IPS DF 4.7 (cell line): ENCODE data around the gene ITGB4.
"Not testable (repeated sequence)": the region's sequence is repeated elsewhere in the genome, so short reads cannot be mapped to it uniquely, and the experiment has no call there.

ENCODE experiments used
- DNase-seq: peaks from one replicate; pipeline ENCODE4 v3.0.0-alpha.2; 2013; ENCODE audit warnings: low spot score; ENCODE audit errors: extremely low read depth

The ITGB4 gene

DNA sequence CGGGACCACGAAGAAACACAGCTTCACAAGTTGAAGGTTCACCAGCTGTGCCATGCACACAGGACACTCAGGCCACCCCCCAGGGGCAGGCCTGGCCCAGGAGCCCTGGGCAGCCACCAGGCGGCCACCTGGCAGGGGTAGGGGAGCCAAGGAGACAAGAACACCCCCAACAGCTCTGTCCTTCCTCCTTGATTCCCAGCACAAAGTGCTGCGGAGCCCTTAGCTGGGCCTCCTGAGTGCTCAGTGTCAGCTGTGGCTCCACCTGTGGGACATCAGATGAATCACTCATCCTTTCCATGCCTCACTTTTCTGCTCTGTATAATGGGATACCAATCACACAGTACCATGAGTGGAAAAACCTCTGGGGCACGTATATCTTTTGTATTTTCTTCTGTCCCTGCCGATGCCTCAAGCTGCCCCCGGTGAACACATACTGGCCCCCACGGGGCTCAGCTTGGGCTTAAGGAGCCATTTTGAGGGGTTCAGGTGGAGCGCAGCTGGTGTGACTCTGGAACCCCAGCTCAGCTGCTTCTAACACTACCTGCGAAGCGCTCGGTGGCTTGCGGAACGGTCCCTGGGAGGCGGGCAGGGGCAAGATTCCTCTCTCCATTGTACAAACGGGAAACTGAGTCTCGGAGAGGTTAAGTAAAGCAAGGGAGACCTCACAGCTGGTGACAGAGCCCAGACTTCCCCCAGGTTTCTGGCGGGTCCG is 31.7 kb downstream of the ITGB4 start:
- no peak for DNase-seq

DNA sequence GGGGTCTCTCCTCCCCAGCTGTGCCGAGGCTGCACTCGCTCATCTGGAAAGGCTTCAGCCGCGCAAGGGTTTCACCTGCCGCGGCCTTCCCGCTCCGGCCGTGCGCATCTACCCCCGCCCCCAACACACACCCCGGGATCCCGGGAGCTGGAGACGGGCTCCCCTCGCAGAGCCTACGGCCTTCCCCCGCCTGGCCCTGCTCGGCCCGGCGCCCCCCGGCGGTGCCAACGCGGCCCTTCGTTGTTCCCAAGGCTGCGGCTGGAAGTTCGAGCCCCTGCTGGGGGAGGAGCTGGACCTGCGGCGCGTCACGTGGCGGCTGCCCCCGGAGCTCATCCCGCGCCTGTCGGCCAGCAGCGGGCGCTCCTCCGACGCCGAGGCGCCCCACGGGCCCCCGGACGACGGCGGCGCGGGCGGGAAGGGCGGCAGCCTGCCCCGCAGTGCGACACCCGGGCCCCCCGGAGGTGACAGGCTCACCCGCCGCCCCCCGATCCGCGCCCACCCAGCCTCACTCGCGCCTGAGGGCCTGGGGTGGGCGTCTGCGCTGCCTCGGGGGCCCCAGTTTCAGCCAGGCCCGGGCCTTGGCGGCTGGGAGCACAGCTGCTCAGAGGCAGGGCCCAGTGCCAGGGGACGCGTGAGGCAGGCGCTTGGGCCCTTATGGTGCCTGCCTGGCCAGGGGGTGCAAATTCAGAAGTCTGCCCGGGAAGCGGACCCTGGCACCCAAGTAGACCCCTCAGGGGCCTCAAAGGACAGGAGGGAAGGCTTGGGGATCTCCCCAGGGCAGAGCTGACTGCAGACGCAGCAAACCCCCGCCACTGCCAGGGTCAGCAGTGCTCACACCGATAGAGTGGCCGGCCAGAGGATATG is 32.5 kb downstream of the ITGB4 start:
- DNase-seq: no peak

DNA sequence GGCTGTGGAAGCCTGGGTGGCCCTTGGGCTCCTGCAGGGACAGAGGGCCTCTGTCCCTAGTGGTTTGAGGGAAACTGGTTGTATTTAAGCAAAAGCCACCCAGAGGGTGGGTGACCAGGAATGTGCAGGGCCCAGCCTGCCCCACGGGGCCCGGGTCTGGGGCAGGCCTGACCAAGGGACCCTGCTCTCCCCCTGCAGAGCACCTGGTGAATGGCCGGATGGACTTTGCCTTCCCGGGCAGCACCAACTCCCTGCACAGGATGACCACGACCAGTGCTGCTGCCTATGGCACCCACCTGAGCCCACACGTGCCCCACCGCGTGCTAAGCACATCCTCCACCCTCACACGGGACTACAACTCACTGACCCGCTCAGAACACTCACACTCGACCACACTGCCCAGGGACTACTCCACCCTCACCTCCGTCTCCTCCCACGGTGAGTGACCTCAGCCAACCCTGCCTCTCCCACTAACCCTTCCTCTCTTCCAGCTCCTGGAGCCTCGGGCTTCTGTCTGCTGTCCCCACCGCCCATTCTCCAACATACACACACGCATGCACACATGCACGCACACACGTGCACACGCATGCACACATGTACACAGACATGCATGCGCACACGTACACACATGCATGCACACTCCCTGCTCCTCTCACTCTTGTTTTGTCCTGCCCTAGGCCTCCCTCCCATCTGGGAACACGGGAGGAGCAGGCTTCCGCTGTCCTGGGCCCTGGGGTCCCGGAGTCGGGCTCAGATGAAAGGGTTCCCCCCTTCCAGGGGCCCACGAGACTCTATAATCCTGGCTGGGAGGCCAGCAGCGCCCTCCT is 33.3 kb downstream of the ITGB4 start:
- DNase-seq: no peak

DNA sequence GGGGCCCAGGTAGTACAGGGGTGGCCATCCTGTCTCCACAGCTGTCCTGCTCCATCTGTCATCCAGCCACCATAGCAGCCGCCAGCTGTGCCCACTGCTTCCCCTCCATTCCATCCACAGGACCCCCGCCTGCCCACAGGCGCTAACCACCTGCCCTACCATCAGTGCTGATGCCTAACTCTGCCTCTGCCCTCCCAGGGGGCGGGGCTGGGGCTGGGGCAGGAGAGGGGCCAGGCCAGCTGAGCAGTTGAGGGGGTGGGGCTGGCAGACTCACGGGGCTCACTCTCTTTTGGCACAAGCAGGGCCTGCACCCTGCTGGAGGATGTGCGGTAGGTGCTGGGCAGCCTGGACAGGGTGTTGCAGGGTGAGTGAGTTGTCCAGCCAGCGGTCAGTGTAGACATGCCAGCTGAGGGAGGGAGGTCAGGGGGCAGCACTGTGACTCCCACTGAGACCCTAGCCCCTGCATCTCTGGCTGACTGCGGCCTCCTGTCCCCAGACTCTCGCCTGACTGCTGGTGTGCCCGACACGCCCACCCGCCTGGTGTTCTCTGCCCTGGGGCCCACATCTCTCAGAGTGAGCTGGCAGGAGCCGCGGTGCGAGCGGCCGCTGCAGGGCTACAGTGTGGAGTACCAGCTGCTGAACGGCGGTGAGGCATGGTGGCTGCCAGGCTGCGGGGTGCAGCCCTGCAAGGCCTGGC is 34.1 kb downstream of the ITGB4 start:
- DNase-seq: no peak

DNA sequence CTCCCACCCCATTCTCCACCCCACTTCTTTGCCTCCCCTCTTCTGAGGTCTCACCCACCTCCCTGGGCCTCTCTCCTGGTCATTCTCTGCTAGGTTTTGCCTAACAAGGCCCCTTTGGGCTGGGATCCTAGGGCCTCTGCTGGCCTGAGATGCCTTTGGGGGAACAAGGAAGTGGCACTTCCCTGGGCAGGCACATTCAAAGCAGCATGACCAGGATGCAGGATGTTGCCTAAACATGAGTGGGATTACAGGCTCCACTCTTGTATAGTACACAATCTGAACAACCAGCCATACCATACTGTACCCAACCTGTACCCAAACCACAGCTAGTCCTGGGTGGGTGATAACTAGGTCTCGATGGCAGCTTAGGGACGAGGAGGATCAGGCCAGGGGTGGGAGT is 34.7 kb downstream of the ITGB4 start:
- no peak for DNase-seq

DNA sequence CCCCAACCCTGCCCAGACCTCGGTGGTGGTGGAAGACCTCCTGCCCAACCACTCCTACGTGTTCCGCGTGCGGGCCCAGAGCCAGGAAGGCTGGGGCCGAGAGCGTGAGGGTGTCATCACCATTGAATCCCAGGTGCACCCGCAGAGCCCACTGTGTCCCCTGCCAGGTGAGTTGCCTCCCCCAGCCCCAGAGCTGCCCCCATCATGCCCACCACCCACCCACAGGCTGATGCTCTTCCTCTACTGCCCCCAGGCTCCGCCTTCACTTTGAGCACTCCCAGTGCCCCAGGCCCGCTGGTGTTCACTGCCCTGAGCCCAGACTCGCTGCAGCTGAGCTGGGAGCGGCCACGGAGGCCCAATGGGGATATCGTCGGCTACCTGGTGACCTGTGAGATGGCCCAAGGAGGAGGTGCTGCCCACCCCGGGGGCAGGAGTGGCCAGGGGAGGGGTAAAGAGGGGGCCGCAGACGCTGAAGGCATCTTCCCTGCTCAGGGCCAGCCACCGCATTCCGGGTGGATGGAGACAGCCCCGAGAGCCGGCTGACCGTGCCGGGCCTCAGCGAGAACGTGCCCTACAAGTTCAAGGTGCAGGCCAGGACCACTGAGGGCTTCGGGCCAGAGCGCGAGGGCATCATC is 35.3 kb downstream of the ITGB4 start:
- DNase-seq: no peak

DNA sequence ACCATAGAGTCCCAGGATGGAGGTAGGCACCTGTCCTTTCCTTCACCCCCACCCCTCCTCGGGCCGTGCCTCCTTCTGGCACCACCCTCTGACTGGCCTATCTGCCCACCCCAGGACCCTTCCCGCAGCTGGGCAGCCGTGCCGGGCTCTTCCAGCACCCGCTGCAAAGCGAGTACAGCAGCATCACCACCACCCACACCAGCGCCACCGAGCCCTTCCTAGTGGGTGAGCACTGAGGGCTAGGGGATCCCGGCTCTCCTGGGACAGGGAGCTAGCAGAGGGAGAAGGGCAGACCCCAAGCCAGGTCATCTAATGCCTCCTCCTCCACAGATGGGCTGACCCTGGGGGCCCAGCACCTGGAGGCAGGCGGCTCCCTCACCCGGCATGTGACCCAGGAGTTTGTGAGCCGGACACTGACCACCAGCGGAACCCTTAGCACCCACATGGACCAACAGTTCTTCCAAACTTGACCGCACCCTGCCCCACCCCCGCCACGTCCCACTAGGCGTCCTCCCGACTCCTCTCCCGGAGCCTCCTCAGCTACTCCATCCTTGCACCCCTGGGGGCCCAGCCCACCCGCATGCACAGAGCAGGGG is 35.9 kb downstream of the ITGB4 start:
- DNase-seq: no peak

DNA sequence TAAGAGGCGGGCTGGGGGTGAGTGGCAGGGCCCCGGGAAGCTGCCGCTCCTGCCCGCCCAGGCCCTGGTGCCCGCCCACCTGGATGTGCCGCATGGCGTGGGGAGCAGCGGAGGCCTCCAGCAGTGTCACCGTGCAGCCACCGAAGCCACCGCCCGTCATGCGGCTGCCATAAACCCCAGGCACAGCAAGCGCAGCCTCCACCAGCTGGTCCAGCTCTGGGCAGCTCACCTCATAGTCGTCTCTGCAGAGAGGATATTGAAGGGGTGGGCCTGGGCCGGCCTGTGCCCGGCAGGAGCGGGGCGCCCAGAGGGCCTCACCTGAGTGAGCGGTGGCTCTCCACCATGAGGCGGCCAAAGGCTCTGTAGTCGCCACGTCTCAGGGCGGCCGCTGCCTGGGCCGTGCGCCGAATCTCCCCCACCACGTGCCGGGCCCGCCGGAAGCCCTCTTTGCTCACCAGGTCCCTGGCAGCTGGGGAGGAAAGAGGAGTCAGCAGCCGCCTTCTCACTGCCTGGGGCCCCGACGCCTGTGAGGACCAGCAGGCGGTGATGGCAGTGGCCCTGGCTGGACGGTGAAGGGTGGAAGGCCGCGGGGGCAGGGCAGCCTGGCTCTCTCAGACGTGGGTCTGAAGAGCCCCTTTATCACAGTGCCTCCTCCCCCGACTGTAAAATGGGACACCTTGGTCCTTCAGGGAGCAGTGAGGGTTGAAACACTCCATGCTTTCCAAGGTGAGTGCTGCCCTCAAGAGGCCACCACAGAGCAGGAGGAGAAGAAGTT is 37.1 kb downstream of the ITGB4 start:
- DNase-seq: no peak

DNA sequence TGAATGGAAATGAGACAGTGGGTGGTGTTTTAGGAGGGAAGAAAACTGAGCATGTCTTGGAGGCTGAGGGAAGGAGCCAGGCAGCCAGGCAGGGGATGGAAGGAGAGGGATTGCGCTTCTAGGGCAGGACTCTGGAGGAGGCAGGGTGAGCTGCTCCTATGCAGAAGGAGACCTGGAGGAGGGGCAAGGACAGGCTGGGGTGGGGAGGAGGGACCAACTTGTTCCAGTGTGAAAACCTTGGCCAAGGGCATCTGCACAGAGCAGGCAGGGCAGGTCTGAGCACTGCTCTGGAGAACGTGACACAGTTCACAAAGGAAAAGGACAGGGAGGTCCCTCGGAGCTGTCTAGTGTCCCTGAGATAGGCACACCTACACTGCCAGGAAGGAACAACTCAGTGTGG is 38.2 kb downstream of the ITGB4 start:
- DNase-seq: no peak

DNA sequence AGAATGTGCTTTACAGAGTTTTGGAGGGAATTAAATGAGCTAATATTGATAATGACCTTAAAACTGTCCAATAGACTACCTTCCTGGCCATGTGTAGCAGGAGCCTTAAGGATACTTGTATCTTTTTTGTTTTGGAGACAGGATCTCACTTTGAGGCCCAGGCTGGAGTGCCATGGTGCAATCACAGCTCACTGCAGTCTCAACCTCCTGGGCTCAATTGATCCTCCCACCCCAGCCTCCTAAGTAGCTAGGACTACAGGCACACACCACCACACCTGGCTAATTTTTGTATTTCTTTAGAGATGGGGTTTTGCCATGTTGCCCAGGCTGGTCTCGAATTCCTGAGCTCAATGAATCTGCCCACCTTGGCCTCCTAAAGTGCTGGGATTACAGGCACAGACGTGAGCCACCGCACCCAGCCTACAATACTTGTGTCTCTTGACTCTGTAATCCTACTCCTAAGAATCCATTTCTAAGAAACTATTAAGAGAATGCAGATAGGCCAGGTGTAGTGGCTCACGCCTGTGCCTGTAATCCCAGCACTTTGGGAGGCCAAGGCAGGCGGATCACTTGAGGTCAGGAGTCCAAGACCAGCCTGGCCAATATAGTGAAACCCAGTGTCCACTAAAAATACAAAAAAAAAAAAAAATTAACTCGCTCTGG is 38.9 kb downstream of the ITGB4 start:
- not testable (repeated sequence) for DNase-seq

DNA sequence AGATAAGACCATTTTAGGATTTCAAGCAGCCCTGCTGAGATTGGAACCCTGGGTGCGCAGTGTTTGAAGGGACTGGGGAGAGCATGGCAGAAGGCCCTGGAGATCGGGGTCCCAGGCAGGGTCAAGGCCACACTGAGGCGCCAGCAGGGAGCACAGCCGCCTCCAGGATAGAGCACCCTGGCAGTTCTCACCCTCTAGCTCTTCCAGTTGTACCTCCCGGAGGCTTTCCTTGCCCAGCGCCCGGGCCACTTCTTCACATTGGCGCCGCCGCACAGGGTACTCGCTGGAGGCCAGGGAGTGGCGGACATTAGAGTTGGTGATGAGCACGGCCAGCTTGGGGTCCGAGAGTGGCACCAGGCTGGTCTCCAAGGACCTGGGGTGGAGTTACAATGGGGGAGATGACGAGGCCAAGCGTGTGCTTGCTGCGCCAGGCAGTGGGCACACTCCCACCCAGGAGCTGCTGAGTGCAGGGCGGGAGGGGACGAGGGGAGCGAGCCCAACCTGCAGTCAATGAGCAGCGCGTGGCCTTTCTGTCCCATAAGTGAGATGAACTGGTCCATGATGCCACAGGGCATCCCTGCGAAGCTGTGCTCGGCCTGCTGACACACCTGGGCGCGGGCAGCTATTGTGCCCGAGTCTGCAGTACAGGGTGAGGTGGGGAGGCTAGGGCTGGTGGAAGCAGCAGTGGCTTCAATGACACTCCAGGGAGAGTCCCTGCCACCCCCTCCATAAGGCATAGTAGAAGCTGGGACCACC is 41.4 kb downstream of the ITGB4 start:
- no peak for DNase-seq

DNA sequence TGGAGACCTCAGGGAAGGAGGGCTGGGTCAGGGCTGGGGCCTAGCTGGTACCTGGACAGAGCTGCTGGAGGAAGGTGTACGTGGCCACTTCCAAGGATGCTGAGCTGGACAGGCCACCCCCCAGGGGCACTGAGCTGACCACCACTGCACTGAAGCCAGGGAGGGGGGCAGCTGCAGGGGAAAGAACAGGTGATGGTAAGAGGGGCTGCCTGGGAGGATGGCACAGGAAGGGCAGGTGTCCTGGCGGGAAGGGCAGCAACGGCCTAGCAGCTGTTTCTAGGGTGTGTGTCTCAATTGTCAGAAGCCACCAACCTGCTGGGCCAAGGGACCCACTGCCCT is 42.0 kb downstream of the ITGB4 start:
- no peak for DNase-seq

DNA sequence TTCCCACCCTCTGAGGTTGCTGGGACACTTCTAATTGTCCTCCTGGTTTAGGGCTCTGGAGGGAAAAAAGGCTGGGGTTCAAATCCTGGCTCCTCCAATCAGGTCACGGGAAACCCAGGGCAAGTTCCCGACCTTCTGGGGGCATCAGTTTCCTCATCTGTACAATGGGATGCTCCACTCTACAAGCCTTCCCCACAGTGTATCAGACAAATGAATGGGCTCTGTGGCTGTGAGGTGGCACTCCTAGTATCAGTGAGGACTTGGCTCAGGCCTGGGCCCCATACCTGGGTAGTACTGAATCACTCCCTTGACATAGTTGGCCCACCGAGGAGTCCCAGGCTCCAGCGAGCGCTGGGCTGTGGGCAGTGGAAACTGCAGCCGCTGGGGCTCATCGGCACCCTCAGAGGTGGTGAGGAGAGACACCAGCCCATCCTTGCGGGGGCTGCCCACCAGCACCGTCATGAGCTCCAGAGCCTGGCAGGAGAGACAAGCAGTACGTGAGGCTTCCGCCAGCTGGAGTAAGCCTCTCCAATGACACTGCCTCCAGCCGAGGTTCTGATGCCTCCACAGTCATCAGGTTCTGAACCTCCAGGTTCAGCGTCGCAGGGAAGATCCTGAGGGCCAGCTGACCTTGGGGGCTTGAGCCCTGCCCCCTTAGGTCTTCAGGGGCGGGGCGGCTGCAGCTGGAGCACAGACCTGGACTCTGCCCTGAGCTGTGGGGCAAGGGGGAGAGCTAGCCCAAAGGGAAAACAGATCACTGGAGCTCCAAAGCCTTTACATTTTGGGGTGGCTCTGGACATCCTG is 42.6 kb downstream of the ITGB4 start:
- DNase-seq: no peak

DNA sequence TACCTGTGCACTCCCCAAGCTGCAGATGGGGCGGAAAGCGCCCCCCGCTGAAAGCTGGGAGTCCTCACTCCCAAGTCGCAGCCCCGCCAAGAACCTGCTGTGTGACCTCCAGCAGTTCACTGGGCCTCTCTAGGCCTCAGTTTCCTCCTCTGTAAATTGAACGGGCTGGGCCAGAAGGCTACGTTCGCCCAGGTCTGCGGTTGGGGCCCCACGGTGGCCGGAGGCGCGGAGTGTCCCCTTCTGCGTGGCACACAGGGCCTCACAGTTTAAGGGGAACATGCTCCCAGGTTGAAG is 43.1 kb downstream of the ITGB4 start:
- DNase-seq: no peak

DNA sequence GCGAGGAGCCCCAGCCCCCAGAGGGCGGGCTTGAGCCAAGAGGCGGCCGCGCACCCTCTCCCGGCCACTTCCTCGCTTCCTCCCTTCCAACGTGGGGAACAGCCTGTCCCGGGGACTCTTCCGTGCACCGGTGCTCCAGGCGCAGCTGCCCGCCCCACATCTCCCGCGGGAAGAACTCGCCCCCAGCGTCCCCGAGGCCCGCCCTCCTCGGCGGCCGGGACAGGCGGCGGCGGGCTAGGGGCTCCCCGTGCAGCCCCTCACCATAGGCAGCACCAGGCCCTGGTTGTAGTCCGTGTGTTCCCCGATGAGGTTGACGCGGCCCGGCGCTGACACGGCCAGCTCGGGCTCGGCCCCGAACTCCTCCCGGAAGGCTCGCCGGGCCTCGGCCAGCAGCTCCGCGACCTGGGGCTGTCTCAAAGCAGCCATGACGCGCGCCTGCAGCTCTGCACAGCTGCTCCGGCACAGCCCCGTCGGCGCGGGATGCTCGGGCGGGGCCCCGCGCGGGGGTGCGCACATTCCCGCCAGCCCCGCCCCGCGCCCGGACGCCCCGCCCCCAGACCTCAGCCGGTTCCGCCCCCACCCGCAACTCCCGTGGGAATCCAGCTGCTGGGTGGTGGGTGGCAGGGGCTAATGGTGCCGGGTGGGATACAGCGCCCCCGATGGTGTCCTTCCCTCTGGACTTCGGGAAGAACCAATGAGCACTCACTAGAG is 43.6 kb downstream of the ITGB4 start, which contains the start of gene GALK1:
TSS of gene GALK1 (minus strand) at position 482 of the 711 bp plus-strand sequence. CDS start at position 426, 56 bp downstream.
- no peak for DNase-seq

DNA sequence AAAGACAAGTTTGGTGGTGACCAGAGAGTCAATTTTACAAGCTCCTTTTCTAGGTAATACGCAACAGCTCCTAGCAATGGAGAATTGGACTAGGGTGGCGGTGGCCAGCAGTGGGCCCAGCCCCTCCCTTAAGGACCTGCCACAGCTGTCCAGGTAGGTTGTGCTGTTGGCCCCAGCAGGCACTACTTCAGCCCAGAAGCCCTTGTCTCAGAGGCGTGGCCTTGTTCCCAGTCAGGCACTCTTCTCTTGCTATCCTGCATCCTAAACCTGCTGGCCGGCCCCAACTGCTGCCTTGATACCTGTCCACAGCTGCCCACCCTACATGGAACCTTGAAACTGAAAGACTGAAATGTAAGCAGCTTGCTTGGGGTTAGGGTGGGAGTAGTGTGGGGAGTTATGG is 44.7 kb downstream of the ITGB4 start:
- no peak for DNase-seq

DNA sequence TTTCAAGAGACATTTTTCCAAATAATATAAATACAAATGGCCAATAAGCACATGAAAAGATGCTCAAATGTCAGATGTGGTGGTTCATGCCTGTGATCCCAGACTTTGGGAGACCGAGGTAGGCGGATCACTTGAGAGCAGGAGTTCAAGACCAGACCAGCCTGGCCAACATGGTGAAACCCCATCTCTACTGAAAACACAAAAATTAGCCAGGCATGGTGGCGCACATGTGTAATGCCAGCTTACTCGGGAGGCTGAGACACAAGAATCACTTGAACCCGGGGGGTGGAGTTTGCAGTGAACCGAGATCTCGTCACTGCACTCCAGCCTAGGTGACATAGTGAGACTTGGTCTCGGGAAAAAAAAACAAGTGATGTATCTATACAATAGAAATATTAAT is 46.6 kb downstream of the ITGB4 start:
- no peak for DNase-seq
